Stomach (tissue), 4 donors: ENCODE data around the gene PAPLN.

Experiments used
- POLR2A ChIP-seq, 4 donors: fragments of 450-650 bp; IDR thresholded peaks; one replicate each; pipeline ENCODE4 v1.6.1; 2016; ENCODE audit warnings: antibody characterized with exemption in 4 of 4, control low read depth in 2 of 4, mild to moderate bottlenecking in 1 of 4, moderate library complexity in 1 of 4
- POLR2AphosphoS5 ChIP-seq, 3 donors: sonication (generic); formaldehyde crosslinking; IDR thresholded peaks; one replicate each; pipeline ENCODE4 v1.6.1; 2016; ENCODE audit warnings: antibody characterized with exemption in 3 of 3
- TF ChIP-seq, protein P1 (sequence below), 7 experiments: fragments of 450-650 bp in 4 of 7; fragments of 200-600 bp in 3 of 7; sonication (generic) in 3 of 7; IDR thresholded peaks; one replicate each; pipeline ENCODE4 v1.5.1; 2016 to 2019; ENCODE audit warnings: antibody characterized with exemption in 7 of 7, control low read depth in 2 of 7, mild to moderate bottlenecking in 1 of 7

DNA sequence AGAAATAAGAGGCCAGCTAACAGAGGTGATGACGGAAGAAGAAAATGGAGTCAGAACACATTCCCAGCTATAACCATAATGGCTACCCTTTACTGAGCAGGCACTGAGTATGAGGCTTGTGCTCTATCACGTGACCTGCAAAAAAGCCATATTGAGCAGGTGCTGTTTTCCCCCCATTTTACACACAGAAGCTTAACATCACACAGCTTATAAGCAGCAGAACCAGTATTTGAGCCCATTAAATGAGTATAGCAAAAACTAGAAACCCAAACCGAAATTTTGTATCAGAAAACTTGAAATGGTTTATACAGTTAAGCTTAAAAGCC lies 28.4 kb downstream of the PAPLN start:
- TF ChIP-seq POLR2AphosphoS5 (IDR thresholded peaks at IDR 0.05): no peak
- TF ChIP-seq, protein P1, sequence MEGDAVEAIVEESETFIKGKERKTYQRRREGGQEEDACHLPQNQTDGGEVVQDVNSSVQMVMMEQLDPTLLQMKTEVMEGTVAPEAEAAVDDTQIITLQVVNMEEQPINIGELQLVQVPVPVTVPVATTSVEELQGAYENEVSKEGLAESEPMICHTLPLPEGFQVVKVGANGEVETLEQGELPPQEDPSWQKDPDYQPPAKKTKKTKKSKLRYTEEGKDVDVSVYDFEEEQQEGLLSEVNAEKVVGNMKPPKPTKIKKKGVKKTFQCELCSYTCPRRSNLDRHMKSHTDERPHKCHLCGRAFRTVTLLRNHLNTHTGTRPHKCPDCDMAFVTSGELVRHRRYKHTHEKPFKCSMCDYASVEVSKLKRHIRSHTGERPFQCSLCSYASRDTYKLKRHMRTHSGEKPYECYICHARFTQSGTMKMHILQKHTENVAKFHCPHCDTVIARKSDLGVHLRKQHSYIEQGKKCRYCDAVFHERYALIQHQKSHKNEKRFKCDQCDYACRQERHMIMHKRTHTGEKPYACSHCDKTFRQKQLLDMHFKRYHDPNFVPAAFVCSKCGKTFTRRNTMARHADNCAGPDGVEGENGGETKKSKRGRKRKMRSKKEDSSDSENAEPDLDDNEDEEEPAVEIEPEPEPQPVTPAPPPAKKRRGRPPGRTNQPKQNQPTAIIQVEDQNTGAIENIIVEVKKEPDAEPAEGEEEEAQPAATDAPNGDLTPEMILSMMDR (IDR thresholded peaks at IDR 0.05): no peak
- TF ChIP-seq POLR2A (IDR thresholded peaks at IDR 0.05): no peak
